C4-2B (cell line): ENCODE results near the gene ZNF780B.

Experiments
- H3K27ac ChIP-seq: fragments of 450-650 bp; 2 replicates; pipeline ENCODE4 v1.5.1; 2017
- ZFX ChIP-seq: fragments of 450-650 bp; IDR thresholded peaks from 2 replicates; pipeline ENCODE4 v1.6.1; 2017
- TF ChIP-seq, protein P1 (sequence below): fragments of 450-650 bp; conservative IDR thresholded peaks from 2 replicates; pipeline ENCODE4 v1.5.1; 2017; ENCODE audit warnings: mild to moderate bottlenecking

ZNF780B gene

DNA sequence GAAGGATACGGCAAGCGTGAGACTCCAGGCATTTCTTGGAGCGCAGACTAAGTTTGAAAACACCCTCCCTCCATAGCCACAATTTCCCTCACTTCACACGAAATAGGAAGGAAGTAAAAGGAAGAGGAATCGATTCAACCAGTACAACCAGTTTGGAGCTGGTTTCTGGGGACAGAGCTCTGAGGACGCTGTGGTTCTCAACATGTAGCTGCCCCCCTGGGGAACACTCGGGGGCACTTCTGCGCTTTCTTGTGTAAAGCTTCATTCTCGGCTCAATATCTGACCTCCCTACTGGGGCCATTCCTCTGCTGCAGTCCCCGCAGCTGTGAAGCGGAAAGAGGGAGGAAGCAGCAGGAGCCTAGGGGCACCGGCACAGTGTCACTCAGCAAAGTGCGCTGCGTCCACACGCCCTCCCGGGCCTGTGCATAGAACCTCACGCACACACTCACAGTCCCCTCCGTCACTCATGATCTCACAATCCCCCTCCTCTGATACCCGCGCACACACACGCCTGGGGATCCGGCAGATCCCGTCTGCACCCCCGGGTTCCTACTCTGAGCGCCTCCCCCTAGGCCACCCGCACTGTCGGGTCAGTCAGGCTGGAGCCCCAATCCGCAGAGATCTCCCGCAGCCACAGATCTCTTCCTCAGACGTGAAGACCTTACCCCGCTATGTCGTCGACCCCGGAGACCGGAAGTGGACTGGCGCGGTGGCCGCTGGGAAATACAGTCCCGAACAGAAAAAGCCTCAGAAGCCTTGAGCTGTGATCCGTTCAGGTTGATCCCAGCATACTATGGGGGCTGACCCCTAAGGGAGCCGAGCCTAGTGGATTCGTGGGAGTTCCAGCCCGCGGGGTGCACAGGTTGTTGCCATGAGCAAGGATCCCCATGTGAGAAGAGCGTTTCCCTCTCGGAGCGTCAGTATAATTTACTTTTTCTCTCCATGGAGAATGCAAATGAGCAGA, 34.5 kb upstream of the ZNF780B start, which contains the start of gene ZNF780A:
Gene ZNF780A, minus strand, starts transcription at position 703 of the 964 bp plus-strand sequence. CDS start 6,190 bp downstream, outside the sequence.
- H3K27ac ChIP-seq: peak within 1 kb of the TSS; percentile 92
- TF ChIP-seq, protein P1, sequence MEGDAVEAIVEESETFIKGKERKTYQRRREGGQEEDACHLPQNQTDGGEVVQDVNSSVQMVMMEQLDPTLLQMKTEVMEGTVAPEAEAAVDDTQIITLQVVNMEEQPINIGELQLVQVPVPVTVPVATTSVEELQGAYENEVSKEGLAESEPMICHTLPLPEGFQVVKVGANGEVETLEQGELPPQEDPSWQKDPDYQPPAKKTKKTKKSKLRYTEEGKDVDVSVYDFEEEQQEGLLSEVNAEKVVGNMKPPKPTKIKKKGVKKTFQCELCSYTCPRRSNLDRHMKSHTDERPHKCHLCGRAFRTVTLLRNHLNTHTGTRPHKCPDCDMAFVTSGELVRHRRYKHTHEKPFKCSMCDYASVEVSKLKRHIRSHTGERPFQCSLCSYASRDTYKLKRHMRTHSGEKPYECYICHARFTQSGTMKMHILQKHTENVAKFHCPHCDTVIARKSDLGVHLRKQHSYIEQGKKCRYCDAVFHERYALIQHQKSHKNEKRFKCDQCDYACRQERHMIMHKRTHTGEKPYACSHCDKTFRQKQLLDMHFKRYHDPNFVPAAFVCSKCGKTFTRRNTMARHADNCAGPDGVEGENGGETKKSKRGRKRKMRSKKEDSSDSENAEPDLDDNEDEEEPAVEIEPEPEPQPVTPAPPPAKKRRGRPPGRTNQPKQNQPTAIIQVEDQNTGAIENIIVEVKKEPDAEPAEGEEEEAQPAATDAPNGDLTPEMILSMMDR: no peak
- TF ChIP-seq ZFX: no peak

DNA sequence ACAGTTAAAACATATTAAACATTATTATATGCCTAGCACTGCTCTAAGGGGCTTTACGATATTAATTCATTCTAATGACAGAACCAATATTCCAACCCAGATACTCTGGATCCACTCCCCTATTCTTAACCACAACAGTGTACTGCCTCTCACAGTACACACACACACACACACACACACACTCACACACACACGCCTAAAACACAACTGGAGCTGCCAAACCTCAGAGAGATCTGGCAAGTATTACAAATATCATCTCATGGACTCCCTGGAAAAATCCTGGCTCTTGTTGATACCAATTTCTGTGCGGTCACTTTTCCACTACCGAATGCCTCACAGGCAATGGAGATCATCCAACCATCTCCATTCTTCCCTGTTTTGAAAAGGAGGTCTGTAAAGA, 33.4 kb upstream of the ZNF780B start:
- TF ChIP-seq, protein P1: no peak
- H3K27ac ChIP-seq: no peak overlapping the region; the same call in 1 of the 2 replicates

DNA sequence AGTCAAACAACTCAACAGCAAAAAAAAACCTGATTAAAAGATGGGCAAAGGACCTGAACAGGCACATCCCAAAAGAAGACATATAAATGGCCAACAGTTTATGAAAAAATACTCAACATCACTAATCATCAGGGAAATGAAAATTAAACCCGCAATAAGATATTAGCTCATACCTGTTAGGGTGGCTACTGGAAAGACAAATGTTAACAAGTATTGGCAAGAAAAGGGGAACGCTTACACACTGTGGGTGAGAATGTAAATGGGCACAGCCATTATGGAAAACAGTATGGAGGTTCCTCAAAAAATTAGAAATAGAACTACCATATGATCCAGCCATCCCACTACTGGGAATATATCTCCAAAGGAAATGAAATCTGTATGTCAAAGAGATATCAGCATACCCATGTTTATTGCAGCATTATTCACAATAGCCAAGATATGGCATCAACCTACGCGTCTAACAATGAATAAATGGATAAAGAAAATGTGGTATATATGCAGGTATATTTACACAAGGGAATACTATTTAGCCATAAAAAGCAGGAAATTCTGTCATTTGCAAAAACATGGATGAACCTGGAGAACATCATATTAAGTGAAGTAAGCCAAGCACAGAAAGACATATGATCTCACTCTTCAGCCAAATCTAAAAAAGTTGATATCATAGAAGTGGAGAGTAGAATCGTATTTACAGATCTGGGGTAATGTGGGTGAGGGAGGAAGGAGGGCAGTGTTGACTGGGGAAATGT, 32.4 kb upstream of the ZNF780B start:
- H3K27ac ChIP-seq: no peak overlapping the region
- TF ChIP-seq ZFX: no peak
- TF ChIP-seq, protein P1: no peak

DNA sequence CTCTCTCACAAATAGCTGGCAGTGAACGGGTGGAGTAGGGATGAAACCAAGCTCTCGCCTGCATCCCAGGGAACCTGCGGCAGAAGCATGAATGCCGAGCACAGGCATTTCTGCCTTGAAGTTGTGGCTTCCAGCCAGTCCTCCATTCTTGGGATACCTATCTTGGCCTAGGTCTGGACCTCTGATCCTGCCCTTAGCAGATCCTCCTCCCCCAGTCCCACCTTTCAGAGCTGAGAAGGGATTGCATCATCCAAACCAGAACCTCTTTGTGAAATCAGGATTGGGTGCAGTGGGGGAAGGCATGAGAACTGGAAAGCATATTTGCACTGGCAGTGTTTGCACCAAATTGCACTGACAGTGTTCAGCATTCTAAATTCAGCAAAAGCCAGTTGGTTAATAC, 28.9 kb upstream of the ZNF780B start:
- H3K27ac ChIP-seq: no peak overlapping the region
- TF ChIP-seq, protein P1: no peak
- no peak for TF ChIP-seq ZFX

DNA sequence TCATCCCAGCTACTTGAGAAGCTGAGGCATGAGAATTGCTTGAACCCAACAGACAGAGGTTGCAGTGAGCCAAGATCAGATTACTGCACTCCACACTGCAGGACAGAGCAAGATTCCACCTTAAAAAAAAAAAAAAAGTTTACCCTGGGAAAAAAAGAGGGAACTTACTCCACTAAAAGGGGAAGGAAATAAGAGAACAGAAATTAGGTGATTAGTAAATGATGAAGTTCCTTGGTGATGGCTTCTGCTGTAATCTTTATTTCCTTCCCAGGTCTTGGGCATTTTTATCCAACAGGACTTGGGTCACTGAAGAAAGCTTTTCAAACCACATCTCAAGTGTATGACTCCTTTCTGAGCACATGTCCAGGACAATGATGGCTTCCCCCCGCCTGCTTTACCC, 25.4 kb upstream of the ZNF780B start:
- TF ChIP-seq, protein P1: no peak
- no peak overlapping the region for H3K27ac ChIP-seq

DNA sequence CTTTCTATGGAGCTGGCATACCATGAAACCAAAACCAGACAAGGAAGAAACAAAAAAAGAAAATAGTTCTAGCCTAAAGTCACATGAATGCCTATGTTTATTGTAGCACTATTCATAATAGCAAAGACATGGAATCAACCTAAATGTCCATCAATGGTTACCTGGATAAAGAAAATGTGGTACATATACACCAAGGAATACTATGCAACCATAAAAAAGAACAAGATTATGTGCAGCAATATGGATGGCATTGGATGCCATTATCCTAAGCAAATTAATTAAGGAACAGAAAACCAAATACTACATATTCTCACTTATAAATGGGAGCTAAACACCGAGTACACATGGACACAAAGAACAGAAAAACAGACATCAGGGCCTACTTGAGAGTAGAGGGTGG, 24.3 kb upstream of the ZNF780B start:
- no peak overlapping the region for H3K27ac ChIP-seq
- TF ChIP-seq, protein P1: no peak
- TF ChIP-seq ZFX: no peak

DNA sequence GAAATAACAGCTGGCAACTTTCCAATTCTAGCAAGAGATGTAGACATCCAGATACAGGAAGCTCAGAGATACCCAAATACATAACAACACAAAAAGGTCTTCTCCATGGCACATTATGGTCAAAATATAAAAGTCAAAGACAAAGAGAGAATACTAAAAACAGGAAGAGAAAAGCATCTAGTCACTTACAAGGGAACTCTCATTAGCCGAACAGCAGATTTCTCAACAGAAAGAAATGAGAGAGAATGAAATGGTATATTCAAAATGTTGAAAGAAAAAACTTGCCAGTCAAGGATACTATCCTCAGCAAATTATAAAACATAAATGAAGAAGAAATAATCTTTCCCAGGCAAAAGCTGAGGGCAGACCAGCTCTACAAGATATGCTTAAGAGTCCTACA, 22.3 kb upstream of the ZNF780B start:
- no peak for TF ChIP-seq ZFX
- TF ChIP-seq, protein P1: no peak
- no peak overlapping the region for H3K27ac ChIP-seq
